IPS-18c (cell line): ENCODE measurements around the gene CA5B.
"Not testable (repeated sequence)": the region's sequence is repeated elsewhere in the genome, so short reads cannot be mapped to it uniquely, and the experiment has no call there.

Experiments used
- H3K4me3 ChIP-seq: 2 replicates; pipeline ENCODE4 v1.7.0; 2013; ENCODE audit warnings: low read depth, mild to moderate bottlenecking, low read length, moderate library complexity; ENCODE audit not compliant: insufficient read depth
- H3K9me3 ChIP-seq: one replicate; pipeline ENCODE4 v1.6.1; 2013; ENCODE audit warnings: mild to moderate bottlenecking, low read length, moderate library complexity; ENCODE audit not compliant: control insufficient read depth, insufficient read depth

The CA5B gene

GRCh38 chrX:15789979-15790768 is 52.1 kb downstream of the CA5B start, which contains the start of gene ZRSR2:
Gene ZRSR2, plus strand, starts transcription at chrX:15790484. Its CDS starts 12 bp downstream, at chrX:15790496.
- H3K4me3 ChIP-seq = peak within 1 kb of the TSS; percentile 99
- peaks cover 2% of the 10 kb centered on the region for H3K9me3 ChIP-seq

- Histone ChIP-seq H3K4me3 (peak overlapping the region; percentile 99), H3K9me3 (peaks cover 2% of the 10 kb centered on the region)
Observed at GRCh38 chrX:15790769-15791290, 52.8 kb downstream of the CA5B start.

DNA sequence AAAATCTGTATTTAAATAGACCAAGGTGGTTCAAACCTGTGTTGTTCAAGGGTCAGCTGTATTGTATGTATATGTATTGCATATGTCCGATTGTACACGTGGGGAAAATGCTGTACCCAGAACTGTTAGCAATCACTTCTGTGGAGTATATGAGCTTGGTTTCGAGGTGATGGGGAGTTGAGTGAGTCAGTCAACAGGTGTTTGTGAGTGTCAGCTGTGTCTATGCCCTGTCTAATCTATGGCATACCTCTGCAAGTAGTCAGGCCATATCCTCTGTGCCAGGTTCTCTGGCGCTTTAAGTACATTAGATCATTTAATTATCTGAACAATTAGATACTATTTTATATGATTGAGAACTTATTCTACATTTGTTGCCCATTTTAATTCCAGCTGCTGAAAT is 59.6 kb downstream of the CA5B start:
- Histone ChIP-seq H3K4me3 (no peak overlapping the region), H3K9me3 (no peaks in the 10 kb centered on the region)

DNA sequence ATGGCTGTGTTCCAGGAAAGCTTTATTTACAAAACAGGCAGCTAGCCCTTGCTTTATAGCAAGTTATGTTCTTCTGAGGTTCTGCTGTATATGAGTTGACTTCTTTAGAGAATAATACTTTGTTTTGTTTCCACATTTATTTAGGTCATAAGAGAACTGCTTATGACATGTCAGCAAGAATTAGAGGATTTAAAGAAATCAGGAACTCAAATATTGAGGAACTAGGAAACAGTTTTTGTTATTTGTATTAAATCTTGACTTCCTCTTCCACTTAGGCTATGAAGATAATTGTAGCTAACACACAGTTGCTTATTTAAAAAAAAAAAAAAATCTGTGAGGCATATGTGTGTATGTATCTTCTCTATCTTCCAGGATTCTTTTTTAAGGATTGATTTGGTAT is 66.5 kb downstream of the CA5B start:
- H3K4me3 ChIP-seq = no peak overlapping the region
- no peaks in the 10 kb centered on the region for H3K9me3 ChIP-seq

DNA sequence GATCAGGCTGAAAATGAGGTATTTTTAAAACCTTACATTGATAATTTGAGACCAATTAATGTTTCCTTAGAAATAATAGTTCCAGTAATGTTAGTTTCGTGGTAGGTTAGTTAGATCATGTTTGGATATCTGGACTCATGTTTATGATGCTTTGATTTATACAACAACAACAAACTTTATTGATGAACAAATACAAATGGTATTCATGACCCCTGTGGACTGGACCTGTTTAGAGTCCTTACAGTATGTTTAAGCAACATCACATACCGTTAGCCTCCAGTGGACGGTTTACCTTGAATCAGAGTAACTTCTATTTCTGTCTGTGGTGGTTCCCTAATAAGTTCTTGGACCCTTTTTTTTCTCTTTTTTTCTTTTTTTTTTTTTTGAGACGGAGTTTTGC is 70.2 kb downstream of the CA5B start:
- no peaks in the 10 kb centered on the region for H3K9me3 ChIP-seq
- no peak overlapping the region for H3K4me3 ChIP-seq

DNA sequence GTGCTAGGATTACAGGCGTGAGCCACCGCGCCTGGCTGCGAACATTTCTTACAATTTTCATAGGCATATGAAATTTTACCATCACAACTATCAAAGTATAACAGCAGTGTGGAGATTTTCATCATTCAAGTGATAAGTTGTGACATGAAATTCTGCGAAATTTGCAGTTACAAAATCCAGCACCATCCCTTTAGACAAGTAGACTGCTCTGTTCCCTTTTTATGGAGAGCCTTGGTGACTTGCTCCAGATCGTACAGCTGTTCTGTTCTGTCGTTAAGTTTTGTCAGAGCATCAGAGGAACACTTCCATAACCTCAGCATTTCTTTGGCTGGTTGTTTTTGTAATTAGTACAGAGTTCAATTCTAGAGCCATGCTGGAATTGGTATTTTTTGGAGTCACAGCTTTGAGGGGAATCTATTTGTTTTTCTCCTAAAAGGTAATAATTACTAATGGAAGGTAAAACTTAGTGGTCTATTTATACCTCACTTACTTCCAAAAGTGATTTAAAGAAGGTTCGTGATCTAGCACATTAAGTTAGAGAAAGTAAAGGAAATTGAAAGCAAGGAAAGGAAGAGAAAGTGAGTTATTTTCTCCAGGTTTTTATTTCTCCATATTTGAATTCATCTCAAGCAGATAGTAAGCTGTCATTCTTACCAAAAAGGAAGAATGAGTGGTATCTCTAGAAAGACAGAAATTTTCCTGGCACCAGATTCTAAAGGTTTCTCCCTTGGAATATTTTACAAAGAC is 74.3 kb downstream of the CA5B start:
- H3K4me3 ChIP-seq = no peak overlapping the region
- no peaks in the 10 kb centered on the region for H3K9me3 ChIP-seq

- H3K4me3 ChIP-seq = no peak overlapping the region
- no peaks in the 10 kb centered on the region for H3K9me3 ChIP-seq
Observed at GRCh38 chrX:15813416-15813815, 75.3 kb downstream of the CA5B start.

DNA sequence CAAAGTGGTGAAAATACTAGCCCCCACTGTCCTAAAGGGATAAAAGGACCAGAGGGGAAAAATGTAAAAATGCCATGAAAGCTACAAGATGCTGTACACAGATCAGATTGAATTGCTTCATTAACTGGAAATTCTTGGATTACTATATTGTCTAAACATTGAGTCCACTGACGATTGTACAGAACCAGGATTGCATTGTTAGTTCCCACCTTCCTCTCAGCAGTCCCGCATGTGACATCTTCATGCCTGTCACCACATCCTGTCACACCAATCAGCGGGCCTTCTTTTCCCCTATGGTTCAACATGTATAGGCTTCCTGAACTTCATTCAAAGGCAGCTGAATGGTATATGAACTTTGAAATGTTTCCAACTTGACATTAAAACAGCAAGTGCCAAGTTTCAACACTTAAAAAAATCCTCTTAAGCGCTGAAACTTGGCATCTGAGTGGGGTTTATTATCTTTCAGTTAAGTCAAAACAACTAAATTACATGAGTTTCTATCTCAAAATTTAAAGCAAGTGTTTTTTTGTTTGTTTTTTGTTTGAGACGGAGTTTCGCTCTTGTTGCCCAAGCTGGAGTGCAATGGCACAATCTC is 76.8 kb downstream of the CA5B start:
- H3K9me3 ChIP-seq = no peaks in the 10 kb centered on the region
- H3K4me3 ChIP-seq = no peak overlapping the region

- H3K4me3 ChIP-seq = no peak overlapping the region
- H3K9me3 ChIP-seq = no peaks in the 10 kb centered on the region
Observed at GRCh38 chrX:15815779-15816437, 77.8 kb downstream of the CA5B start.

DNA sequence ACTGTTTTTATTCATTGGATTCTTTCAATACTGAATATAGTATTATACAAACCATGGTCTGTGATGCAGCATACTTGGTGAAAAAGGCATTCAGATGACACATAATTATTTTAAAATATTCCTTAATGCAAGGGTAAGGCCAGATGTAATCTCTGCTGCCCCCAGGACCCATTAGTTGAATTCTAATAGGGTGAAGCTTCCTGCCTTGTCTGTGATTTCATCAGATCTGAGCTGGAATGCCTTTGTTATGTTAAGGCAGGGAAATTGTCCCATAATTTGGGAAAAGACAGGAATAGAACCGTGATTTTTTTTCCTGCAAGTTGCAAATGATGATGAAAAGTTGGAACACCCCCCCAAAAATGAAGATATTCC is 78.4 kb downstream of the CA5B start:
- H3K4me3 ChIP-seq = no peak overlapping the region
- H3K9me3 ChIP-seq = no peaks in the 10 kb centered on the region

DNA sequence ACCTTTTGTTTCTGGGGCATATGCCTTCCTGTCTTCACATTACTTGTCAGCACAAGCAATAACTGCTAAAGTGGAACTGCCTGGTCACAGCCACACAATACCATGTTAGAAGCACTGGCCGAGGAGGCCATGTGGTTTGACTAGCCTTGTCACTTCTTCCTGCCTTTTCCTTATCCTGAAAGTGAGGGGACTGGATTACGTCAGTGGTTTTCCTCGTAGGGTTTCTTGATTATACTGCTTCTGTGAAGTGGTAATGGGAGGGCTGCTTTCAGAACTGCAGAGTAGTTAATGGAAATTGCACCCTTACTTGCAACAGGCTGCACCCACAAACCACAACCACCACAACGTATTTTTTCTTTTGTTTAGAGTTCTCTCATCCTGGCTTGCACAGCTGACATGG is 78.8 kb downstream of the CA5B start:
- no peak overlapping the region for H3K4me3 ChIP-seq
- H3K9me3 ChIP-seq = no peaks in the 10 kb centered on the region

DNA sequence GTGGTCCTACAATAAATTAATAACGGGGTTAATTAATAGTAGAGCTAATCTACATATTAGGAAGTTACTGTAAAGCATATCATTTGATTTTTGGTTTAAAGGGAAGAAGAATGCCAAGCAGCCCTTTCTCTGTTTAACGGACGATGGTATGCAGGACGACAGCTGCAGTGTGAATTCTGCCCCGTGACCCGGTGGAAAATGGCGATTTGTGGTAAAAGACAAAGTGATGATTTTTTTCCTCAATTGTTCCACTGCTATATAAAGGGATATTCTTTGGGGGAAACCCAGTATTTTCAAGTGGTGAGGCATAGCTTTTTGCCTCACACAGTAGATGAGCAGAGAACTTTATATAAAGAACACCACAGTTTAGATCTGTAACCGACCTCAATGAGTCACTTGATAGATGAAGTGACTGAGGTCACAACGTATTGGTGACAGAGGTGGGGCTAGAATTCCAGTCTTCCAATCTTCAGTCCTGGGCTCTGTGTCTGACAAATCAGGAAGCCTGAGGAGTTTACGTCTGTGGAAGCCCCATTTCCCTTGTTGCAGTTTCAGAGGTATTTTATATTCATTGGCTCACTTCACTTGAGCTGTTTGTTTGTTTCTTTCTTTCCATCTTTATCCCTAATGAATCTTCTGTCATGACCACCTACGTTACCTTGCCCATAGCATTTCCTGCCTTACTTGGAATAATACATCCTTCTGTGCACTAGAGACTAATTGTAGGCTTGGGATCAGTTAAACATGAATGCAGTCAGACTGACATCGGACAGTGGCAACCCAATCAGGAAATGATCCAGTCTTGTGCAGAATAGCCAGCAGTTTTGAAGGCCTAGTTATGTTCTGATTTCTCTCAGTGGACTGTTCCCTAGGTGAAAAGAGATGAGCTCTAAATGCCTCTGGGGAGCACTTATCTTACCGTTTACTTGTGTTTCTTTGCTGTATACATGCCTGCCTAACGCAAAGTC is 82.3 kb downstream of the CA5B start:
- Histone ChIP-seq H3K4me3 (no peak overlapping the region), H3K9me3 (no peaks in the 10 kb centered on the region)

DNA sequence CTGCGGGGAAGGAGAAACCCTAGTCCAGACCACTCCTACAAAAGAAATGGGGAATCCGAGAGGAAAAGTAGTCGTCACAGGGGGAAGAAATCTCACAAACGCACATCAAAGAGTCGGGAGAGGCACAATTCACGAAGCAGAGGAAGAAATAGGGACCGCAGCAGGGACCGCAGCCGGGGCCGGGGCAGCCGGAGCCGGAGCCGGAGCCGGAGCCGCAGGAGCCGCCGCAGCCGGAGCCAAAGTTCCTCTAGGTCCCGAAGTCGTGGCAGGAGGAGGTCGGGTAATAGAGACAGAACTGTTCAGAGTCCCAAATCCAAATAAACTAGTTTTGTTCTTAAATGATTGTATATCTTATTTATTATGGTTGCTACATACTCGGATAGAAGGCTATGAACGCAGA is 84.9 kb downstream of the CA5B start:
- no peak overlapping the region for H3K4me3 ChIP-seq
- H3K9me3 ChIP-seq = no peaks in the 10 kb centered on the region

GRCh38 chrX:15825936-15826335 is 87.9 kb downstream of the CA5B start:
- no peaks in the 10 kb centered on the region for H3K9me3 ChIP-seq
- H3K4me3 ChIP-seq = no peak overlapping the region

DNA sequence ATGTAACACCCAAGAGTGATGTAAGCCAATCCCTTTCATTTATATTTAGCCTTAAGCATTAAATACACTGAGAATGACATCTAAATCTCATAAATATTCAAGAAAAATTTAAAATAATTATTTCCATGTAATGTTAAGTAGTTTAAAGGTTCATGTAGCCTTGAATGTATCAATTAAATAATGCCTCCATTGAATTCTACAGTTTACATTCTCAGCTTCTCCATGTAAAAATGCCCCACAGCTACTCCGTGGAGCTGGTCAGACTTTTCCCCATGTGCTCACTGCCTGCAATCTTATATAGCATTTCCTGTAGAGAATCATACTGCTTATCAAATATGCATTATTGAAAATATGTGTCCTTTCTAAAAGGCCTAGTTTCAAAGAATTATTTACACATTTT is 91.1 kb downstream of the CA5B start:
- no peaks in the 10 kb centered on the region for H3K9me3 ChIP-seq
- H3K4me3 ChIP-seq = no peak overlapping the region

GRCh38 chrX:15831347-15831746 is 93.3 kb downstream of the CA5B start:
- not testable (repeated sequence) for H3K4me3 ChIP-seq, H3K9me3 ChIP-seq
